ENCODE data around the gene ZBTB7C.

GRCh38 chr18:48017635-48018034, 391.5 kb downstream of the ZBTB7C start:
- TF ChIP-seq CTCF (IDR thresholded peaks at IDR 0.05), result no peak
- no peak for TF ChIP-seq POLR2A (IDR thresholded peaks at IDR 0.05)
